HG02840 (cell line): ENCODE results near the gene DRC3.

Source experiments
- ATAC-seq: cut with Tn5 transposase; IDR thresholded peaks from one replicate; pipeline ENCODE4 v1.9.1; 2021; ENCODE audit warnings: mild to moderate bottlenecking, moderate library complexity, moderate number of reproducible peaks; ENCODE audit not compliant: unreplicated experiment, low FRiP score

The DRC3 gene, protein sequence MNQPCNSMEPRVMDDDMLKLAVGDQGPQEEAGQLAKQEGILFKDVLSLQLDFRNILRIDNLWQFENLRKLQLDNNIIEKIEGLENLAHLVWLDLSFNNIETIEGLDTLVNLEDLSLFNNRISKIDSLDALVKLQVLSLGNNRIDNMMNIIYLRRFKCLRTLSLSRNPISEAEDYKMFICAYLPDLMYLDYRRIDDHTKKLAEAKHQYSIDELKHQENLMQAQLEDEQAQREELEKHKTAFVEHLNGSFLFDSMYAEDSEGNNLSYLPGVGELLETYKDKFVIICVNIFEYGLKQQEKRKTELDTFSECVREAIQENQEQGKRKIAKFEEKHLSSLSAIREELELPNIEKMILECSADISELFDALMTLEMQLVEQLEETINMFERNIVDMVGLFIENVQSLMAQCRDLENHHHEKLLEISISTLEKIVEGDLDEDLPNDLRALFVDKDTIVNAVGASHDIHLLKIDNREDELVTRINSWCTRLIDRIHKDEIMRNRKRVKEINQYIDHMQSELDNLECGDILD

DNA sequence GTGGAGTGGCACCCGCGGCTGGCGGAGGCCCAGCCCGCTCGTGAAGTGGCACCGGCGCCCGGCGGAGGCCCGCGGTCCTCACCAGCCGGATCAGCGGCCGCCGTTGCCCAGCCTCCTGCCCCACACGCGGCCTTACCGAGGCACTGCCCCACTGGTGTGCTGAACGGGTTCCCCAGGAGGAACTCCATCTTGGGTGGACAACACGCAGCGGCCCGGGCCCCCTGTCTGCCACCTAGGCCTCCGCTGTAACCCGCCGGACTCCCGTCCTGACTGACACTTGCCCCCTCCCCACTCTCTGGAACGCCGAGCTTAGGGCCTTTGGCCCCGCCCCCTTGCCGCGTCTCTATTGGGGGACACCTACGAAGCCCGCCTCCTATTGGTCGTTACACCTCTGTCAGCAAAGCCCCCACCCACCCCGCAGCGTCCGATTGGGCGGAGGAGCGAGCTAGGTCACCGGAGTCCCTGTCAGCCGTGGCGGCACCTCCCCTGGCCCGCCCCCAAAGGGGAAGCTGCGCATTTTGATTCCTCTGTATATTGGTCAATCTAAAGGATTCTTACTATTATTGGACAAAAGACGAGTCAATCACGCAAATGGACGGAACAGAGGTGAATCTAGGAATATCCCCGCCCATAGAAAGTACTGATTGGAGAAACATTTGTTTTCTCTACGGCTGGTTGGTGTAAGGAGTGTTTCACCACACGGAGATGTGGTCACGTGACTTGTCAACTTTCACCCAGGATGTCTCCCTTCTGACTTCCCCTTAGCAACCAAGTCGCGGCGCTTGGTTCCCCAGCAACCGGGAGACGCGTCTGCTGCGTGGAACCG lies at the start of gene DRC3, which contains the start of gene TOM1L2:
TSS of gene DRC3 (plus strand) at position 737 of the 826 bp plus-strand sequence. CDS start 4,737 bp downstream, outside the sequence.
TSS of gene TOM1L2 (minus strand) at position 275 of the 826 bp plus-strand sequence. CDS start at position 188, 87 bp downstream.
- peak; percentile 88 for ATAC-seq

DNA sequence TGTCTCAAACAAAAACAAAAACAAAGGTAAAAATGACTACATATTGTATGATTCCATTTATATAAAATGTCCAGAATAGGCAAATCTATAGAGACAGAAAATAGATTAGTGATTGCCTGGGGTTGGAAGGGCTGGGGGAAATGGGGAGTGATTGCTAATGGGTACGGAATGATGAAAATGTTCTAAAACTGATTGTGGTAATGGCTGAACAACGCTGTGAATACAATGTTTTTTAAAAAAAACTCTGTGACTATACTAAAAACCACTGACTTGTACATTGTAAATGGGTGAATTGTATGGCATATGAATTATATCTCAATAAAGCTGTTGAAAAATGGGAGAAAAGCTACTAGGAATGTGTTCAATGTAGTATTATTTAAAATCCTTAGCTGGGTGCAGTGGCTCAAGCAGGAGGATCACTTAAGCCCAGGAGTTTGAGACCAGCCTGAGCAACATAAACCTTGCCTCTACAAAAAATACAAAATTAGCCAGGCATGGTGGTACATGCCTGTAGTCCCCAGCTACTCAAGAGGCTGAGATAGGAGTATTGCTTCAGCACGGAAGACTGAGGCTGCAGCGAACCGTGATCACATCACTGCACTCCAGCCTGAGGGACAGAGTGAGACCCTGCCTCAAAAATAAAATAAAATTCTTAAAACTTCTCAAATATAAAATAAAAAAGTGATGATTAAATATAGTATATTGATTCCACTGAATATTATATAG lies 48.4 kb upstream of the DRC3 start:
- ATAC-seq, result no peak

GRCh38 chr17:17924857-17925250 lies 47.8 kb upstream of the DRC3 start:
- no peak for ATAC-seq

GRCh38 chr17:17926036-17926435 lies 46.6 kb upstream of the DRC3 start:
- ATAC-seq, result no peak

- ATAC-seq, result no peak
Observed at GRCh38 chr17:17926840-17927449, 45.7 kb upstream of the DRC3 start.

GRCh38 chr17:17928398-17929287 lies 44.0 kb upstream of the DRC3 start:
- no peak for ATAC-seq

GRCh38 chr17:17929655-17930380 lies 42.8 kb upstream of the DRC3 start:
- ATAC-seq, result no peak

DNA sequence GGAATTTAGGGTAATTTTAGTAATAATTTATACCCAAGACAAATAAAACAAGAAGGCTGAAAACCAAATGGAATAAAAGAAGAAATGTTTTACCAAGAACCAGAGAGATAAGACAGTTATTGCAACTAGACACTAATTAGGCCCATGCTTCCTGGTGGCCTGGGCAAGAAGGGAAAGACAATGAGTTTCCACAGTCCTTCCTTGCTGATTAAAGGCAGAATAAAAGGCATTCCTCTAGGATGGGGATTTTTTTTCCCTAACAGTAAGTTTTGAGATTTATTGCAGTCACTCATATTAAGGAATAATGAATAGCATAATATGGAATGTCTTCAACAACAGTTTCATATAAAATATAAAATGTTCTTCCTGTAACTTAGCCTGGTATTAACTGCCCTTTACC lies 42.0 kb upstream of the DRC3 start:
- ATAC-seq, result no peak

- no peak for ATAC-seq
Observed at GRCh38 chr17:17931159-17931558, 41.5 kb upstream of the DRC3 start.

DNA sequence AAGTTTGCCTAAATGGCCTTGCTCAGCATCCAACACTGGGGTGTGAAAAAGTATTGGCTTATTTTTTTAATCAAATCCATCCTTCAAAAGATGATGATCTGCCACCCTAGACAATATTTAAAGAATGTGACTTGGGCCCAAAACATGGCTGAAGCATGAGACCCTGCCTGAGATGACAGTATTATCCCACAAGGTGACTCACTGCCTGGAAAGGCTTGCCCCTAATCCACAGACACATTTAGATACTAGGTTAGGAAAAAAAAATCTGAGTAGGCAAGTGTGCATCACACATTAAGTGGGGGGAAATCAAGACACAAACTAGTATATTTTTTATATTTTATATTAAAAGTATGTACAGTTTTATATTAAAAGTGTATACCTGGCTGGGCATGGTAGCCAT lies 38.9 kb upstream of the DRC3 start:
- no peak for ATAC-seq

DNA sequence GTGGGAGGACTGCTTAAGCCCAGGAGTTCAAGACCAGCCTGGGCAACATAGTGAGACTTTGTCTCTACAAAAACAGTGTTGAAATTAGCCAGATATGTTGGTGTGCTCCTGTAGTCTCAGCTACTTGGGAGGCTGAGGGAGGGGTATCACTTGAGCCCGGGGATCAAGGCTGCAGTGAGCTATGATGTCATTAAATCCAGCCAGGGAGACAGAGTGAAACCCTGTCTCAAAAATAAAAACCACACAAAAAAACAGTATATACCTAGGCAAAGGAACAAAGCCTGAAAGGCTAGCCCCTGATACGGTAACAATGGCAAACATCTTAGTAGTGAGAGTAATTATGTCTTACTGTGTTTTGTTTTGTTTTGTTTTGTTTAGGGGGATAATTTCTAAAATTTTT lies 38.4 kb upstream of the DRC3 start:
- ATAC-seq, result no peak

- no peak for ATAC-seq
Observed at GRCh38 chr17:17934806-17935205, 37.9 kb upstream of the DRC3 start.

- ATAC-seq, result no peak
Observed at GRCh38 chr17:17935321-17936271, 37.1 kb upstream of the DRC3 start.

DNA sequence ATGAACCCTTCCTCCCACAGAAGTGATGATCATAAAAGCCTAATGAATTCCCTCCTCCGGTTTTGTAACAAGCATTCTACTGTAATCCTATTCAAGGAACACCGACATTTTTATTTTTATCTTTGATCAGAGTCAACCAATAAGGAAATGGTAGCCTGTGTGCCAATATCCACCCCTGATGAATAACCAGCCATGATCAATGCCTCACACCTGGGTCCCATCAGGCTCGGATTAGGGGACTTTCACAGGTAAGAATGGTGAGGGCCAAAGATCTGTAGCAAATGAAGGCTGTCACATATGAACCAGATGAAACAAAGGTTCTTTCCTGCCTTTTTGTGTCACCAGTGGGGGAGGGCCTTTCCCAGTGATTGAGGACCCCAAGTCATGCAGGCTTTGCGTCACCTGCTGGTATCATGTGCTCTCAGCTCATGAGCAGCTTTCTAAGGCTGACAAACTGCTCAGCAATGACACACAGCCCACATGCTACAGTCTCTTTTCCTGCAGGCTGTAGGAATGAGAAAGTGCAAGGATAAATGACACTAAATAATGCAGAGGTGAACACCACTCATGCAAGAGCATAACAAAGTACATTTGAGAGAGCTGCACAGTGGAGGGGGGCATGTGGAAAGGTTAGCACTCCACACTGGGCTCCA lies 35.3 kb upstream of the DRC3 start:
- no peak for ATAC-seq

DNA sequence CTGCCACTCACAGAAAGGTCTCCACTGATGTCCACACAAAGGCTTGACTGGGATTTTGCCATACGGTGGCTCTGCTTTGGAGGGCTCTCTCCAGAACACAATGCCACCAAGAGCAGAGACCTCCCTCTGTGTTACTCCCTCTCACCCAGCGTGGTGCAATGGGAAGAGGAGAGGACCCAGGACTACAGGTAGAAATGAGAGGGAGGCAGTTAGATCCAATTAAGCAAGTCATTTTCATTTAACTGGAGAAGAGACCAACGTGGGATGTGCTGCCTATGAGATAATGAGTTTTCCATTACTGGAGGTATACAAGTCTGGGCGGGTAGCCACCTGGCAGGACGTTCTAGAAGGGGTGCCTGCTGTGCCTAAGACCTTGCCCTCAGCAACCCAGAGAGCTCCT lies 34.7 kb upstream of the DRC3 start:
- no peak for ATAC-seq

GRCh38 chr17:17938388-17939107 lies 34.1 kb upstream of the DRC3 start:
- ATAC-seq, result no peak
